H7 (cell line): ENCODE data around the gene IGSF9. TPM values are rescaled to one million over a fixed set of nuclear protein-coding genes. Genes with fewer than 3 reads are reported as not detected.

ENCODE experiments used
- DNase-seq: peaks from one replicate; pipeline ENCODE4 v3.0.0; 2012
- H3K27me3 ChIP-seq: 2 replicates; pipeline ENCODE4 v1.6.0; 2011; ENCODE audit warnings: mild to moderate bottlenecking, low read length; ENCODE audit not compliant: control insufficient read depth, insufficient read depth
- H3K36me3 ChIP-seq: replicated peaks from 2 replicates; pipeline ENCODE4 v1.5.1; 2011; ENCODE audit warnings: low read length; ENCODE audit not compliant: control insufficient read depth, insufficient read depth
- H3K4me3 ChIP-seq: 2 replicates; pipeline ENCODE4 v1.5.1; 2011; ENCODE audit warnings: low read depth, mild to moderate bottlenecking, control low read depth, low read length, moderate library complexity; ENCODE audit not compliant: insufficient read depth
- total RNA-seq: library from RNA; depleted of rRNA; stranded (reverse); fragments of >200 nt; shearing (Covaris generic); gene quantifications from 2 replicates; pipeline ENCODE4 v1.2.3, GENCODE V29; 2014; rRNA removed

The IGSF9 gene
- total RNA-seq, 1 experiment from 2014 or later, result 4.4 TPM

DNA sequence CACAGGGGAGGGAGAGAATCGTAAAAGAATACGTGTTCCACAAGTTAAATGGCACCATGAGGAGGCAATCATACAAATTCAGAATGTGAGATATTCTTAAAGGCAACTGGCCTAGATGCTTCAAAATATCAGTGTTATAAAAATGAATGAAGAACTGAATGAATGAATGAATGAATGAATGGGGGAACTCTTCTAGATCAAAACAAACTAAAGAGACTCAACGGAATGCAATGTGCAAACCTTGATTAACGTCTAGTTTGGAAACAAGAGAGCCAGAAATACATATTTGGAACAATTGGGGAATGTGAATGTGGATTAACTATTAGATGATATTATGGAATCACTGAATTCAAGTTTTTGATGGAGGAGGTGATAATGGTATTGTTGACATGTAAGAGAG, 62.3 kb downstream of the IGSF9 start:
- Histone ChIP-seq H3K4me3 (no peak overlapping the region), H3K36me3 (no peaks in the 10 kb centered on the region), H3K27me3 (no peaks in the 10 kb centered on the region)
- no peak for DNase-seq

DNA sequence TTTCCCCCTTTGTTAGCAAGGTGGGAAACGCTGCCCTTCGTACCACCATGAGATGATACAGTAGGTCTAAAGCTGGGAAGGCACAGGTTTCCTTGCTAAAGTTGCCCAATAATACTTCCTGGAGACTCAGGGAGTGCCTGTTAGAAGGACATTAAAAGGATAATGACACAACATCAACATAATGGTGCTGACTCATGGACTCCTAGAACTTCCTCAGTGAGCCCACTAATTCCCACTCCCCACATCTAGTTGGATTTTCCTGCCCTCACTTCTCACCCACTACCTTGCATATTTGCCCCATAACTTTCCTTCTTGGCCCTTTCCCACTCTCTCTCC, 62.9 kb downstream of the IGSF9 start:
- no peak for DNase-seq

DNA sequence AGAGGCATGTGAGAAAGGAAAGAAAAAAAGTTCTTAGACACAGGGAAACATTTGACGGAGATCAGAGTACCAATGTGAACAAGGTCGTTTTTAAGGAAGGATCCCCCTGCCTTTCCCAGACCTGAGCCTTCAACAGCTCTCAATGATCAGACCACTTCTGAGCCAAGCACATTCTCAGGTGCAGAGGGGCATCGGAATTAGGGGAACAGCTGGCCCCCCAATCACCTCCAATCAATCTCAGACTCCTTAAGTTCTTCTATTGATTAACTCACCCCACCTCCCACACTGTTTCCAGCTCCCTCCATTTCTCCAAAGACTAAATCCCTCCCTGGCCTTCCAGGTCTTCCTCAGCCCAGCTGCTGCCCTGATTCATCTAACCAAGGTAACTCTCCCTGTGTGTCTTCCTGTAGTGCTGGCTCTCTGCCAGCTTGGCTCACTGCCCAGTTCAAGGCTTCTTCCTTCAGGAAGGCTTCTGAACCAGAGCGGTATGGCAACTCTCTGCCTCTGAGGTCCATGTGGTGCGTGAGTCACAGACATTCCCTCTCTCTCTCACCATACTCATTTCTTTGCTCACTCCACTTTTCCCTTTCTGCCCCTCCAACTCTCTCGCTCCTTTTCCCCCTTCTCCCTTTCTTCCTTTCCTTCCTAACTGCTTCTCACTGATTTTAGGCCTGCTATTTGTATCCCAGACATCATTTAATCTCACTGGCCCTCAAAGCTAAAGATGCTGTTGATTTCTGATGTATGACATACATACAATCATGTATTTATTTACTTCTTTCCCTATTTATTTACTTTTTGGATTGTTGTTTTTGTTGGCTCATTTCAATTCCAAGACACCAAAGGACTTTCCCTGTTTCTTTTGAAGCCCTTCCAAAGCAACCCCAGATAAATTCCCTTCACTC, 63.5 kb downstream of the IGSF9 start:
- Histone ChIP-seq H3K27me3 (peaks cover 1% of the 10 kb centered on the region; the same call in 1 of the 2 replicates), H3K36me3 (no peaks in the 10 kb centered on the region), H3K4me3 (no peak overlapping the region)
- DNase-seq, result no peak

More for the DNA sequence above, 62.9 kb downstream of the IGSF9 start:
- Histone ChIP-seq H3K36me3 (no peaks in the 10 kb centered on the region), H3K27me3 (no peaks in the 10 kb centered on the region), H3K4me3 (no peak overlapping the region)

DNA sequence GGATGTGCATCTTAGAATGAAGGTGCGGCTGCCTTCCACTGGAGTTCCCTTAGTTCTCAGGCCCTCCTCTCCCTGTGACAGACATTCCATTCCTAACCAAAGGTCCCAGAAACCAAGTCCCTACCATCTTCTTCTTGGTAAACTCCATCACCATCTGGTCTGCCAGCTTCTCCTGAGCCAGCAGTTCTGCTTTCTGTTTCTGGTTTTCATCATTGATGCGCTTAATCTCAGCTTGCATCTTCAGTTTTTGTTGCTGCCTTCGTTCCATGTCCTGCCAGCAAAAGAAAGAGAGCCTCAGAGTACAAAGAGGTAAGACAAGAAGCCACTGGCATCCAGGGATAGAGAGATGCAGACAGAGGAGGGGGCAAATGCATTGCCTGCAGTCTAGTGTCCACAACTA, 65.0 kb downstream of the IGSF9 start:
- no peak overlapping the region for H3K4me3 ChIP-seq
- no peaks in the 10 kb centered on the region for H3K36me3 ChIP-seq
- H3K27me3 ChIP-seq, result peaks cover 1% of the 10 kb centered on the region; the same call in 1 of the 2 replicates
- DNase-seq, result no peak

DNA sequence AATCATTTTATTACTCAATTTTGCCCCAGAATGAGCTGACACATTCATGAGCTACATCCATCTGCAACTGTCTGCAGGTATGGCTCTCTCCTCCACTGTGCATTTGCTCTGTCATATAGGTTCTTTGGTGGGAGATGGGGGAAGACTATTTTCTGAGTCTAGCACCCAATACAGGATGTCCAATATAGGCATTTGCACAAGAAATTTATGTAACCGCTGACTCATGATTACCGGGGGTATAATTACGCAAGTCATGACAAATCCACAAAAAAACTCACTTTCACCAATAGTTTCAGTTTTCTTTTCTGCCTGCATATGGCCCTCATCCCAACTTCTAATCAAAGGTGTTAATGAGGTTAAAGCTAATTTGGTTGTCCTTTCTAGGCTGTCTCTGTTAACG, 65.4 kb downstream of the IGSF9 start:
- DNase-seq, result no peak
- H3K36me3 ChIP-seq, result no peaks in the 10 kb centered on the region
- peaks cover 1% of the 10 kb centered on the region; the same call in 1 of the 2 replicates for H3K27me3 ChIP-seq
- no peak overlapping the region for H3K4me3 ChIP-seq

DNA sequence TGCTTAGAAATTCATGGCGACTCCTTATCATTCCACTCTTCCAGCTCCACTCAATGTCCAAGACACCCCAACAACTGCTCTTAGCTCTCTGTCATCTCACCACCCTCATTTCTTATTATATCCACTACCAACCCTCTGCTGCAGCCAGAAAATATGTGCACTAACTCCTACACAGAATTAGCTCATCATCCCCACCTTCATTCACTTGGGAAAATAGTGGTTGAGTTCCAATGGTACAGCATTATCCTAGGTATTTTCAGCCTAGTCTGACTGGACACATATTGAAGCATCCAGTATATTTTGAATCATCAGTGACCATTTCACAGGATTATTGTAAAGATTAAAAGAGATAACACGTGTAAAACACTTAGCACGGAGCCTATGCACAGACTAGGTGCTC, 66.3 kb downstream of the IGSF9 start:
- H3K36me3 ChIP-seq, result no peaks in the 10 kb centered on the region
- H3K27me3 ChIP-seq, result peaks cover 1% of the 10 kb centered on the region; the same call in 1 of the 2 replicates
- DNase-seq, result no peak
- no peak overlapping the region for H3K4me3 ChIP-seq

DNA sequence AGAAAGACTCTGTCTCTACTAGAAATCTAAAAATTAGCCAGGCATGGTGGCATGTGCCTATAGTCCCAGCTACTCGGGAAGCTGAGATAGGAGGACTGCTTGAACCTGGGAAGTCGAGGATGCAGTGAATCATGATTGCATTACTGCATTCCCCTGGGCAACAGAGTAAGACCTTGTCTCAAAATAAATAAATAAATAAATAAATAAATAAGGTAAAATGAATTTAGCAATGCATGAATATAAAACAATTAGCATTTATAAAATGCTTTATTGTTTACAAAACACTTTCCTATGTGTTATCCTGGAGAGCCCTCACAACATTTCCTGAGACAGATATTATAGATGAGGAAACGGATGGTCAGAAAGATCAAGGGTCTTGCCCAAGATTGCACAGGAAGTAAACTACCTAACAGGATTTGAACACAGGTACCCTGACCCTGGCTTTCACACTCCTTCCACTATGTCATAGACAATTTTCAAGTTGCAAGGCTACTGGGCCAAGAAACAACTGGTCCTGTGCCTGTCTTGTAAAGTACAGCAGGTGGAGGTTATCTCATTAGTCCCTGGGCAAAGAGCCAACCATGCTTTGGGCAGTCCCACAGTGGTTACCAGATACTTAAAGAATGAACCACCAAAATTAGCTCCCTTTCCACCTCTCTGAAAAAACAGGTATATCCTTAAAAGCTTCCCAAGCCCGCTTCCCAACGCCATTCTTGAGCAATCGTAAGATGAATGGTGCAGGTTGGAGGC, 67.5 kb downstream of the IGSF9 start:
- DNase-seq, result no peak
- Histone ChIP-seq H3K27me3 (peaks cover 1% of the 10 kb centered on the region; the same call in 1 of the 2 replicates), H3K36me3 (no peaks in the 10 kb centered on the region), H3K4me3 (no peak overlapping the region)

Other genes with a start within 250 kb of the IGSF9 start
- not detected in 2 replicates for gene CRP, start 231.0 kb downstream of the IGSF9 start, total RNA-seq
- 74.9 and 81.6 TPM in 2 replicates for gene DUSP23, start 164.7 kb downstream of the IGSF9 start, total RNA-seq
- not detected in 2 replicates for gene FCRL6, start 143.3 kb downstream of the IGSF9 start, total RNA-seq
- not detected in 2 replicates for gene SLAMF8, start 118.7 kb downstream of the IGSF9 start, total RNA-seq
- gene VSIG8, start 83.0 kb downstream of the IGSF9 start, total RNA-seq, result not detected in 2 replicates
- gene CFAP45, start 45.4 kb downstream of the IGSF9 start, total RNA-seq, result 0.17 and 1.6 TPM in 2 replicates
- 242 and 387 TPM in 2 replicates for gene TAGLN2, start 20.1 kb downstream of the IGSF9 start, total RNA-seq
- gene SLAMF9, start 8.6 kb upstream of the IGSF9 start, total RNA-seq, result not detected in 2 replicates
- gene PIGM, start 86.4 kb upstream of the IGSF9 start, total RNA-seq, result 2.6 and 3.0 TPM in 2 replicates
- gene KCNJ10, start 124.5 kb upstream of the IGSF9 start, total RNA-seq, result 0.07 TPM in 1 of 2 replicates, not detected in the other
- 0.07 TPM in 1 of 2 replicates, not detected in the other for gene KCNJ9, start 135.9 kb upstream of the IGSF9 start, total RNA-seq
- 89.5 and 92.6 TPM in 2 replicates for gene IGSF8, start 153.0 kb upstream of the IGSF9 start, total RNA-seq
- gene ATP1A2, start 170.1 kb upstream of the IGSF9 start, total RNA-seq, result 14.5 and 25.0 TPM in 2 replicates
- gene ATP1A4, start 206.0 kb upstream of the IGSF9 start, total RNA-seq, result 0.73 and 0.74 TPM in 2 replicates
- 4.2 and 4.4 TPM in 2 replicates for gene CASQ1, start 245.0 kb upstream of the IGSF9 start, total RNA-seq